Thymus (tissue), 11 donors: ENCODE results near the gene ARVCF. TPM values are rescaled to one million over a fixed set of nuclear protein-coding genes. Genes with fewer than 3 reads are reported as not detected.

Experiments
- DNase-seq, 9 donors: peaks; one replicate each; pipeline ENCODE4 v3.0.0-alpha.2; 2013; ENCODE audit warnings: low spot score in 9 of 9, low read depth in 6 of 9, missing footprints in 1 of 9
- H3K27ac ChIP-seq, 2 donors: one replicate each; pipeline ENCODE4 v1.5.1; 2013; ENCODE audit warnings: control low read depth in 1 of 2, low read depth in 1 of 2, low read length in 1 of 2, mild to moderate bottlenecking in 1 of 2, moderate library complexity in 1 of 2
- H3K27me3 ChIP-seq, 2 donors: one replicate each; pipeline ENCODE4 v1.5.1; 2013; ENCODE audit warnings: low read length in 1 of 2; ENCODE audit not compliant: control insufficient read depth in 2 of 2, insufficient read depth in 1 of 2
- H3K36me3 ChIP-seq, 2 donors: one replicate each; pipeline ENCODE4 v1.5.1; 2013; ENCODE audit warnings: low read length in 1 of 2, mild to moderate bottlenecking in 1 of 2, moderate library complexity in 1 of 2; ENCODE audit not compliant: control insufficient read depth in 2 of 2, insufficient read depth in 2 of 2
- H3K4me1 ChIP-seq, 2 donors: one replicate each; pipeline ENCODE4 v1.5.1; 2013; ENCODE audit warnings: low read length in 2 of 2; ENCODE audit not compliant: control insufficient read depth in 2 of 2, insufficient read depth in 2 of 2
- H3K4me3 ChIP-seq, 2 donors: one replicate each; pipeline ENCODE4 v1.5.1; 2013; ENCODE audit warnings: low read length in 2 of 2, control low read depth in 1 of 2, mild to moderate bottlenecking in 1 of 2
- H3K9me3 ChIP-seq, 2 donors: one replicate each; pipeline ENCODE4 v1.5.1; 2013; ENCODE audit warnings: low read length in 1 of 2, mild to moderate bottlenecking in 1 of 2; ENCODE audit not compliant: control insufficient read depth in 2 of 2, insufficient read depth in 1 of 2
- WGBS: extraction: QIAGEN DNeasy Blood & Tissue Kit; methylation state at CpG from one replicate; pipeline ENCODE4 v1.1.7; 2013; 5-methylcytosine and 5-hydroxymethylcytosine counted together
- polyA plus RNA-seq: library from polyadenylated mRNA; stranded (reverse); fragments of 200-250 nt; gene quantifications from one replicate; pipeline ENCODE4 v1.2.3, GENCODE V29; 2013
- total RNA-seq: library from RNA; stranded (reverse); fragments of 120-200 nt; gene quantifications from one replicate; pipeline ENCODE4 v1.2.4, GENCODE V29; 2013
- donor health status: healthy.

Gene ARVCF
- total and polyA plus RNA-seq, 2 donors: 2.1 to 8.2 TPM

DNA sequence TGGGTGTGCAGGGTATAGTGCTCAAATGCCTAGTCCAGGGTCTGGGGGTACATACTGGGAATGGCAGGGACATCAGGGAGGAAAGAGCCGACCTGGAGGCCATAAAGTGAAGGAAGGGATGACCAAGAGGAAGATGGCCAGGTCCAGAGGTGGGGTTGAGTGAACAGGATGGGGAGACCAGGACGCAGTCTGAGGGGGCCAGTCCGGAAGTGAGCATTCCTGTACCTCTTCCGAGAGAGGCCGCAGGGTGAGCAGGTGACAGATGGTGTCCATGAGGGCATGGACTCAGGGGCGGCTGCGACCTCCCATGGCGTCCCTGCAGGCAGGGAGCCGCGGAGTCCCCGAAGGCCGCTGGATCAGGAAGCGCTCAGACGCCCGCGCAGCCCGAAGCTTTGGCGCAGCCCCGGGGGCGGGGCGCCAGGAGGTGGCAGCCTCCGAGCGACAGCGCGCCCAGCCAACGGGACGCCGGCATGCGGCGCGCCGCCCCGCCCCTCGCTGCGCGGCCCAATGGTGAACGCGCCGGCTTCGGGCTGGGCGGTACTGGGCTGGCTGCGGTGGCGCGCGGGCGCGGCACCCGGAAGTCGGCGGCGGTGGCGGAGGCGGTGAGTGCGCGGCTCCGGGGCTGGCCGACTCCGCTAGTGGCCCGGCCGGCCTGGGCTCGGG lies 4.0 kb upstream of the ARVCF start, which contains the start of gene TANGO2:
Gene TANGO2 (plus strand): TSS at position 578 of the 663 bp plus-strand sequence. CDS start 15,689 bp downstream, outside the sequence.
- peak within 1 kb of the TSS; percentile 51 to 84 for H3K27ac ChIP-seq
- WGBS: under 1% methylated on average over 61 of the region's 61 CpGs

DNA sequence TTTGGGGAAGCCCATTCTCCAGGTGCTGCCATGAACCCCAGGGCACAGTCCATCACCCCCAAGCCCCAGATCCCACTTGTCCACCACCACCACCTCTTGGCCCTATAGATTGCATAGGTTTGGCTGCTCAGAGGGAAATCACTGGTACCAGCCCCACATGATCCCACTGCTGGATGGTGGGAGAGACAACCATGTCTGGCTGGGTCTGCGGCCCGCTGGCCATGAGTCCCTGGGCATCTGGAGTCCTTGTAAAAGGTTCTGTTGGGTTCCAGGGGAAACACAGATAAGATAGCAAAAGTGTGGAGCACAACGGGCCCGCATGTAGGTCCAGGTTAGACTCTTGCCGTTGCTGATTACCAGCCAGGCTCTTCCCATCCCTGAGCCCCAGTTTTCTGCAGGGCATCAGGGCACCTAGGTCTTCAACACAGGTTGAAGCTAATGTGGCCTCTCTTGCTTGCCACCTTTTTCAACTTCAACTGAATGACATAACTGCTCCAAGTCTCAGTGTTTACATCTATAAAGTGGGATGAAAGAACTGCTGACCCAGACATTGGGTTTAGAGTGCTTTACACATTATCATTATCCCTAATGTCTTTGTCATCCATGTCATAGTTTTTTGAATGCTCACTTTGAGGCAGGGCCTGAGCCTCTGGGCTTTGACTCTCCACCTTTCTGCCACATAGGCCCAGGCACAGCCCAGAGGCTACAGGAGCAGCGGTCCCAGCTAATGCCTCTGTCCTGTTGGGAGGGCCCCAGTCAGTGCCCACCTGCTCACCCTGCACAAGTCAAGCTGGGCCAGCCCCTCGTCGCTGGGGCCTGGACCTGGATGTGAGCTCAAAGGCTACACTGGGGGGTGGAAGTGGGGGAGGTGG lies 3.3 kb upstream of the ARVCF start:
- Histone ChIP-seq H3K4me1 (peaks cover 21 to 28% of the 10 kb centered on the region in 2 donors), H3K4me3 (peak overlapping the region; percentile 64 to 85), H3K9me3 (peaks cover 0 to 5% of the 10 kb centered on the region in 2 donors), H3K36me3 (no peaks in the 10 kb centered on the region), H3K27ac (no peak overlapping the region), H3K27me3 (peaks cover 23 to 46% of the 10 kb centered on the region in 2 donors)
- no peak for DNase-seq
- 82% methylated on average over 8 of the region's 8 CpGs for WGBS

More for the DNA sequence above, 4.0 kb upstream of the ARVCF start, which contains the start of gene TANGO2:
- DNase-seq: peak; percentile 70 to 96 (median 90)
- Histone ChIP-seq H3K9me3 (peaks cover 0 to 5% of the 10 kb centered on the region in 2 donors), H3K27me3 (peaks cover 16 to 39% of the 10 kb centered on the region in 2 donors), H3K4me3 (peak within 1 kb of the TSS; percentile 85 to 99), H3K36me3 (no peaks in the 10 kb centered on the region), H3K4me1 (peaks cover 21 to 28% of the 10 kb centered on the region in 2 donors)

GRCh38 chr22:20018001-20018400 lies 1.4 kb upstream of the ARVCF start:
- Histone ChIP-seq H3K36me3 (no peaks in the 10 kb centered on the region), H3K27ac (no peak overlapping the region), H3K27me3 (peaks cover 27 to 60% of the 10 kb centered on the region in 2 donors), H3K4me1 (peaks cover 21 to 28% of the 10 kb centered on the region in 2 donors), H3K4me3 (no peak overlapping the region), H3K9me3 (peaks cover 0 to 5% of the 10 kb centered on the region in 2 donors)
- WGBS: 96% methylated on average over 5 of the region's 5 CpGs
- DNase-seq: no peak

DNA sequence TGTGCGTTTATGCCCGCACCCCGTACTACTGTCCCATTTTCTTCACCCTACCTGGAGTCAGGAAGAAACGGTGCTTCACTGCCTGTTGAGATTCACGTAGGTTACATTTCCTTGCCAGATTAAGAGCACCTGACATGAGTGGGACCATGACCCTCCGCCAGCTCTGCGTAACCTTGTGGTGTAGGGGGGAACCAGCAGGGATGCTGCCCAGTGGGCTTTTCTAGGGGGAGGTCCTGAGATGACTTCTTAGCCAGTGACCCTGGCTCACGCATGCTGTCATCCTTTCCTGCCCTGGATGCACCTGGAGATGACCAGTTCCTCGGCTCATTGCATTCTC lies 967 bp upstream of the ARVCF start:
- H3K9me3 ChIP-seq: peaks cover 0 to 5% of the 10 kb centered on the region in 2 donors
- no peaks in the 10 kb centered on the region for H3K36me3 ChIP-seq
- DNase-seq: no peak
- H3K4me3 ChIP-seq: peak overlapping the region in 1 of 2 donors; percentile 54
- no peak overlapping the region for H3K27ac ChIP-seq
- H3K27me3 ChIP-seq: peaks cover 27 to 60% of the 10 kb centered on the region in 2 donors
- WGBS: 79% methylated on average over 9 of the region's 9 CpGs
- H3K4me1 ChIP-seq: peaks cover 21 to 28% of the 10 kb centered on the region in 2 donors

GRCh38 chr22:20015971-20016733 lies 471 bp downstream of the ARVCF start:
- 2% methylated on average over 101 of the region's 101 CpGs for WGBS
- H3K27me3 ChIP-seq: peaks cover 27 to 60% of the 10 kb centered on the region in 2 donors
- peaks cover 0 to 5% of the 10 kb centered on the region in 2 donors for H3K9me3 ChIP-seq
- peak in 2 of 9 donors; percentile 24 to 32 for DNase-seq
- peaks cover 12 to 16% of the 10 kb centered on the region in 2 donors for H3K4me1 ChIP-seq
- no peaks in the 10 kb centered on the region for H3K36me3 ChIP-seq
- H3K4me3 ChIP-seq: peak overlapping the region; percentile 30 to 71
- H3K27ac ChIP-seq: no peak overlapping the region

DNA sequence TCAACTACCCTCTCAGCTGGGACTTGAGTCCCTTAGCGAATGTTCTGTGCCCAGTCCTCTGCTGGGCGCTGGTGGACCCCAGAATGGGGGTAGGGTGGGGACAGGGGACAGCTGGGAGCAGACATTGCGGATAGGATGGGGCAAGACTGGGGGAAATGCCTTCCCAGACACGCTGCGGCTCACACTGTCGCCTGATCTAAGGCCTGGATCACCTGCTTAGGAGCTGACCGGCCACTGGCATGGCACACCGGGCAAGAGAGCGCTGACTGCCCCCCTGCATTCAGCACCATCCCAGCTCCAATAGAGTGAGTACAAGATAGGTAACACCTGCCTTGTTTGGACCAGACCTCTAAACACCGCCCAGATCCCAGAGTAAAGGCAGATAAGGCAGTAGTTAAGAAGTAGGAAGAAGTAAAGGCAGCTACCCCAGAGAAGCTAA lies 1.4 kb downstream of the ARVCF start:
- Histone ChIP-seq H3K4me3 (no peak overlapping the region), H3K27ac (no peak overlapping the region), H3K4me1 (peaks cover 8 to 11% of the 10 kb centered on the region in 2 donors)

DNA sequence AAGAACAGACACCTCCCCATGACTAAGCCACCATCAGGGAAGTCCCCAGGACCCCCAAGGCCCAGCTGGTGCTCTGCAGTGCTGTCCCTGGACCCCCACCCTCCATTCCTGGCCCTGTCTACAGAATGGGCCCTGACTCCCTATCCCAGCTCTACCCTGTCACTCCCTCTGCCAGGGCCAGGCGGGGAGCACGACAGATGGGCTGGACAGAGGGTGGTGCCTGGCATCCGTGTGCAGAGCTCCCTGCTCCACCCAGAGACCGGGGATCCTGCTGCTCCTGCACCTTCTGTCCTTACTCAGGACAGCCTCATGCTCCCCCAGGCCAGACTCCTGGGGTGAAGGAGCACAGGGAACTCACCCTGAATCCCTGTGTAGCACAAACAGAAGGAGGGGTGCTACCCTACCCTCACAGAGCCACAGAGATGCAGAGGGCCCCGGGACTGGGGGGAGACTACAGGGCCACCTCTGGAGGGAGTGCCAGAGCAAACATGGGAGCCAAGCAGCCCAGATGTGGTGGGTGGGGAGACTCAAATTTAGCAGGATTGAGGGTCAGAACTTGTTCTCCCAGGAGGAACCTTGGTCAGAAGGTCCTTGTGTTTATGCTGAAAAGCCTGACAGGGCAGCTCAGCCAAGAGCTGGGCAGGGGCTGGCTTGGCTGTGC lies 2.0 kb downstream of the ARVCF start:
- peaks cover 6 to 9% of the 10 kb centered on the region in 2 donors for H3K4me1 ChIP-seq
- WGBS: 94% methylated on average over 5 of the region's 5 CpGs
- DNase-seq: no peak
- no peaks in the 10 kb centered on the region for H3K36me3 ChIP-seq
- peaks cover 27 to 59% of the 10 kb centered on the region in 2 donors for H3K27me3 ChIP-seq
- no peak overlapping the region for H3K27ac ChIP-seq
- H3K4me3 ChIP-seq: no peak overlapping the region
- H3K9me3 ChIP-seq: peaks cover 0 to 5% of the 10 kb centered on the region in 2 donors

More for the DNA sequence above, 1.4 kb downstream of the ARVCF start:
- H3K9me3 ChIP-seq: peaks cover 0 to 5% of the 10 kb centered on the region in 2 donors
- H3K27me3 ChIP-seq: peaks cover 27 to 60% of the 10 kb centered on the region in 2 donors
- WGBS: 98% methylated on average over 10 of the region's 10 CpGs
- no peaks in the 10 kb centered on the region for H3K36me3 ChIP-seq
- no peak for DNase-seq

DNA sequence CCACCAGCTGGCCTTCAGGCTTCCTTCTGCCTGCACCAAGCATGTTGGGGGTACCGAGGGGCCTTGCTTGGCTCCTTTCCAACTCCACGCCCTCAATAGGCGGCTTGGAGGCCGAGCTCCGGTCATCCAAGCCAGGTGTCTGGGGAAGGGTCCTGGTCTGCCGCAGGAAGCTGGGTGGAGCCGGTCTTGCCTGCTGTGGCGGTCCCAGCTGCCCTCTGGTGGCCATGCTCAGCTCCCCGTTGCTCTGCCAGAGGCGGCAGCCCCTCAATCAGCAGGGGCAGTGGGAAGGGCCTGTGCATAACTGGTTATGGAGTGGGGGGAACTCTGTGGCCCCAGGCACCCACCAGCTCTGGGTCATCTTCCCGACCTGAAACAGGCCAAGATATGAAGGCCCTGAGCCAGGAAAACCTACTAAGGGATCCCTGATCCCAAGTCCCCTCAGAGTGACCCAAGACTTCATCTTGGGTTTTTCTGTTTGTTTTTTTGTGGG lies 3.2 kb downstream of the ARVCF start:
- peaks cover 0 to 5% of the 10 kb centered on the region in 2 donors for H3K9me3 ChIP-seq
- H3K27me3 ChIP-seq: peaks cover 27 to 47% of the 10 kb centered on the region in 2 donors
- H3K36me3 ChIP-seq: no peaks in the 10 kb centered on the region
- peak in 6 of 9 donors; percentile 9 to 61 (median 41) for DNase-seq
- peaks cover 6 to 9% of the 10 kb centered on the region in 2 donors for H3K4me1 ChIP-seq
- WGBS: 9% methylated on average over 11 of the region's 11 CpGs
- H3K27ac ChIP-seq: no peak overlapping the region
- H3K4me3 ChIP-seq: no peak overlapping the region
